EL (cell line): ENCODE data around the gene ZDHHC18.
"Not testable (repeated sequence)": the region's sequence is repeated elsewhere in the genome, so short reads cannot be mapped to it uniquely, and the experiment has no call there.

ENCODE experiments used
- DNase-seq: peaks from one replicate; pipeline ENCODE4 v3.0.0-alpha.2; 2016

ZDHHC18 gene

GRCh38 chr1:26792924-26793323 lies 33.6 kb upstream of the ZDHHC18 start:
- no peak for DNase-seq

- no peak for DNase-seq
Measured at GRCh38 chr1:26794391-26794790, 32.1 kb upstream of the ZDHHC18 start.

GRCh38 chr1:26797627-26798026 lies 28.9 kb upstream of the ZDHHC18 start:
- DNase-seq, result no peak

GRCh38 chr1:26799479-26800142 lies 26.9 kb upstream of the ZDHHC18 start:
- peak; percentile 81 for DNase-seq

- not testable (repeated sequence) for DNase-seq
Measured at GRCh38 chr1:26803932-26804331, 22.6 kb upstream of the ZDHHC18 start.

GRCh38 chr1:26810105-26810504 lies 16.4 kb upstream of the ZDHHC18 start:
- peak; percentile 76 for DNase-seq

GRCh38 chr1:26811057-26811456 lies 15.4 kb upstream of the ZDHHC18 start:
- no peak for DNase-seq

GRCh38 chr1:26811708-26812107 lies 14.8 kb upstream of the ZDHHC18 start:
- DNase-seq, result no peak

GRCh38 chr1:26814377-26814776 lies 12.1 kb upstream of the ZDHHC18 start:
- no peak for DNase-seq

GRCh38 chr1:26814893-26815292 lies 11.6 kb upstream of the ZDHHC18 start:
- DNase-seq, result no peak

- no peak for DNase-seq
Measured at GRCh38 chr1:26820784-26821269, 5.7 kb upstream of the ZDHHC18 start.

- no peak for DNase-seq
Measured at GRCh38 chr1:26822737-26823395, 3.6 kb upstream of the ZDHHC18 start.

- no peak for DNase-seq
Measured at GRCh38 chr1:26824731-26825130, 1.8 kb upstream of the ZDHHC18 start.

- DNase-seq, result no peak
Measured at GRCh38 chr1:26827106-26827604, 667 bp downstream of the ZDHHC18 start.

GRCh38 chr1:26827663-26828062 lies 1.2 kb downstream of the ZDHHC18 start:
- no peak for DNase-seq

- DNase-seq, result no peak
Measured at GRCh38 chr1:26828411-26828991, 2.0 kb downstream of the ZDHHC18 start.

- DNase-seq, result no peak
Measured at GRCh38 chr1:26829184-26829911, 2.9 kb downstream of the ZDHHC18 start.

GRCh38 chr1:26831059-26831458 lies 4.6 kb downstream of the ZDHHC18 start:
- DNase-seq, result no peak

- DNase-seq, result no peak
Measured at GRCh38 chr1:26831546-26832248, 5.2 kb downstream of the ZDHHC18 start.

- DNase-seq, result no peak
Measured at GRCh38 chr1:26832249-26832960, 5.9 kb downstream of the ZDHHC18 start.

GRCh38 chr1:26833432-26834405 lies 7.2 kb downstream of the ZDHHC18 start:
- DNase-seq, result no peak
